IMR-90 (cell line): ENCODE results near the gene PATL2. TPM values are rescaled to one million over a fixed set of nuclear protein-coding genes. Genes with fewer than 3 reads are reported as not detected.

Experiments
- ATAC-seq: fragments of 200-7000 bp; cut with Tn5 transposase; 2 replicates; pipeline ENCODE4 v1.9.1; 2020; ENCODE audit warnings: low read depth, mild to moderate bottlenecking, moderate library complexity
- BruUV-seq: library from RNA; stranded (reverse); fragments of 400-500 nt; replicated peaks from 2 replicates; lab custom pipeline; 2021; lab: Mats Ljungman, UMichigan
- CTCF ChIA-PET: fragments of 300-600 bp; formaldehyde crosslinking; extraction: SDS; loops from one replicate; lab custom pipeline; 2021; ENCODE audit warnings: antibody characterized with exemption; lab: Yijun Ruan, JAX
- POLR2A ChIA-PET: fragments of 300-600 bp; sonication (Branson Sonifier 250); formaldehyde crosslinking; loops from one replicate; lab custom pipeline; 2022; ENCODE audit warnings: antibody characterized with exemption; ENCODE audit not compliant: unreplicated experiment; lab: Charles Lee
- DNase-seq: peaks from one replicate; pipeline ENCODE4 v3.0.0; 2013
- H2AFZ ChIP-seq: replicated peaks from 2 replicates; pipeline ENCODE3; 2013; ENCODE audit warnings: low read length, mild to moderate bottlenecking; ENCODE audit not compliant: poor library complexity
- H2AK5ac ChIP-seq: 2 replicates; pipeline ENCODE4 v1.6.1; 2013; ENCODE audit warnings: low read depth, low read length, inconsistent platforms
- H2AK9ac ChIP-seq: replicated peaks from 2 replicates; pipeline ENCODE3; 2013; ENCODE audit warnings: mild to moderate bottlenecking, low read depth, low read length, moderate library complexity; ENCODE audit not compliant: poor library complexity
- H2BK120ac ChIP-seq: 2 replicates; pipeline ENCODE4 v1.6.1; 2013; ENCODE audit warnings: low read depth, low read length, inconsistent platforms
- H2BK15ac ChIP-seq: 3 replicates; pipeline ENCODE4 v1.6.1; 2013; ENCODE audit warnings: low read depth, low read length, inconsistent platforms
- H2BK20ac ChIP-seq: 2 replicates; pipeline ENCODE4 v1.6.1; 2013; ENCODE audit warnings: low read depth, mild to moderate bottlenecking, inconsistent platforms, low read length, moderate library complexity
- H2BK5ac ChIP-seq: 2 replicates; pipeline ENCODE4 v1.6.1; 2013; ENCODE audit warnings: mild to moderate bottlenecking, low read depth, low read length, inconsistent platforms; ENCODE audit not compliant: poor library complexity, severe bottlenecking
- H3K14ac ChIP-seq: replicated peaks from 2 replicates; pipeline ENCODE4 v1.6.1; 2013; ENCODE audit warnings: low read depth, low read length, inconsistent platforms
- H3K18ac ChIP-seq: 2 replicates; pipeline ENCODE4 v1.6.1; 2013; ENCODE audit warnings: low read depth, low read length, control low read depth
- H3K23ac ChIP-seq: 2 replicates; pipeline ENCODE4 v1.6.1; 2013; ENCODE audit warnings: low read depth, low read length, inconsistent platforms
- H3K27ac ChIP-seq: 2 replicates; pipeline ENCODE4 v1.5.1; 2013; ENCODE audit warnings: mild to moderate bottlenecking, control low read depth, low read length; ENCODE audit not compliant: insufficient read depth
- H3K27me3 ChIP-seq: 2 replicates; pipeline ENCODE4 v1.6.1; 2013; ENCODE audit warnings: low read length; ENCODE audit not compliant: control insufficient read depth, insufficient read depth
- H3K36me3 ChIP-seq: 2 replicates; pipeline ENCODE4 v1.6.1; 2013; ENCODE audit warnings: low read length, mixed read lengths; ENCODE audit not compliant: control insufficient read depth, insufficient read depth
- H3K4ac ChIP-seq: 2 replicates; pipeline ENCODE4 v1.6.1; 2013; ENCODE audit warnings: low read depth, low read length, inconsistent platforms
- H3K4me1 ChIP-seq: 2 replicates; pipeline ENCODE4 v1.6.1; 2013; ENCODE audit warnings: low read length, mixed read lengths; ENCODE audit not compliant: control insufficient read depth, insufficient read depth
- H3K4me2 ChIP-seq: 2 replicates; pipeline ENCODE4 v1.6.1; 2013; ENCODE audit warnings: low read depth, mild to moderate bottlenecking, control low read depth, low read length, moderate library complexity
- H3K4me3 ChIP-seq: 2 replicates; pipeline ENCODE4 v1.5.1; 2013; ENCODE audit warnings: low read depth, mild to moderate bottlenecking, control low read depth, low read length, moderate library complexity; ENCODE audit not compliant: insufficient read depth
- H3K56ac ChIP-seq: 2 replicates; pipeline ENCODE4 v1.6.1; 2013; ENCODE audit warnings: low read length, inconsistent platforms; ENCODE audit not compliant: insufficient read depth; ENCODE audit errors: extremely low read depth
- H3K79me1 ChIP-seq, 2 experiments: 2 replicates each; pipeline ENCODE4 v1.6.1; 2013; ENCODE audit warnings: low read length in 2 of 2, inconsistent platforms in 1 of 2, low read depth in 1 of 2
- H3K9ac ChIP-seq: 2 replicates; pipeline ENCODE4 v1.6.1; 2013; ENCODE audit warnings: low read depth, low read length, control low read depth
- H3K9me1 ChIP-seq: 2 replicates; pipeline ENCODE4 v1.6.1; 2013; ENCODE audit warnings: low read length, inconsistent platforms; ENCODE audit not compliant: insufficient read depth
- H3K9me3 ChIP-seq: 2 replicates; pipeline ENCODE4 v1.6.1; 2013; ENCODE audit warnings: low read length; ENCODE audit not compliant: control insufficient read depth, insufficient read depth
- H4K20me1 ChIP-seq: 2 replicates; pipeline ENCODE4 v1.6.1; 2013; ENCODE audit warnings: low read length, inconsistent platforms; ENCODE audit not compliant: insufficient read depth
- H4K5ac ChIP-seq: 2 replicates; pipeline ENCODE4 v1.6.1; 2013; ENCODE audit warnings: mild to moderate bottlenecking, low read depth, low read length, control low read depth
- H4K8ac ChIP-seq, 2 experiments: 2 replicates each; pipeline ENCODE4 v1.6.1; 2013; ENCODE audit warnings: low read depth in 2 of 2, low read length in 2 of 2, control low read depth in 1 of 2, inconsistent platforms in 1 of 2
- H4K91ac ChIP-seq: 2 replicates; pipeline ENCODE4 v1.6.1; 2013; ENCODE audit warnings: low read depth, low read length, inconsistent platforms; ENCODE audit not compliant: insufficient read depth
- CTCF ChIP-seq: conservative IDR thresholded peaks from 2 replicates; pipeline ENCODE4 v1.5.1; 2012; ENCODE audit warnings: mild to moderate bottlenecking, low read depth, low read length, improper control_type of control experiment
- FOS ChIP-seq: fragments of 150-350 bp; IDR thresholded peaks from 2 replicates; pipeline ENCODE4 v1.6.1; 2016; ENCODE audit warnings: low read depth, low read length
- MAFK ChIP-seq: IDR thresholded peaks from 2 replicates; pipeline ENCODE4 v1.6.1; 2012; ENCODE audit warnings: low read depth, low read length, improper control_type of control experiment
- POLR2A ChIP-seq: IDR thresholded peaks from 2 replicates; pipeline ENCODE4 v1.6.1; 2012; ENCODE audit warnings: mild to moderate bottlenecking, low read depth, low read length
- RAD21 ChIP-seq: IDR thresholded peaks from 2 replicates; pipeline ENCODE4 v1.6.1; 2012; ENCODE audit warnings: low read length, improper control_type of control experiment
- SMC3 ChIP-seq: fragments of 150-350 bp; IDR thresholded peaks from 2 replicates; pipeline ENCODE4 v1.6.1; 2016; ENCODE audit warnings: low read depth, mild to moderate bottlenecking, antibody characterized with exemption, low read length, moderate library complexity
- WGBS, 2 experiments: methylation state at CpG; one replicate each; pipeline versions ENCODE4 v1.1.5 to v1.1.7; 2013; ENCODE audit warnings: missing lambda C conversion rate in 2 of 2; ENCODE audit not compliant: insufficient read length in 1 of 2; ENCODE audit errors: extremely low coverage in 2 of 2; 5-methylcytosine and 5-hydroxymethylcytosine counted together
- dilution Hi-C: fragments of 300-500 bp; cut with HindIII; formaldehyde crosslinking; loops from one replicate; pipeline ENCODE4 v1.14.3; 2018; ENCODE audit warnings: low sequenced_read_pairs; ENCODE audit not compliant: unreplicated experiment
- in situ Hi-C: fragments of 300-500 bp; cut with MboI; formaldehyde crosslinking; loops from 3 replicates; pipeline ENCODE4 v1.14.3; 2019; ENCODE audit warnings: low sequenced_read_pairs, inconsistent platforms, mixed read lengths
- intact Hi-C: fragments of 100-400 bp; cut with micrococcal nuclease; formaldehyde crosslinking; loops from 2 replicates; pipeline ENCODE4 v1.10.0; 2022
- polyA plus RNA-seq, 3 experiments: library from polyadenylated mRNA; depleted of rRNA; stranded (reverse); fragments of >200 nt; gene quantifications; 2 replicates each; pipeline ENCODE4 v1.2.3, GENCODE V29; 2012; ENCODE audit warnings: low replicate concordance in 1 of 3
- total RNA-seq: library from RNA; depleted of rRNA; stranded (reverse); fragments of >200 nt; gene quantifications from 2 replicates; pipeline ENCODE4 v1.2.3, GENCODE V29; 2012

Gene PATL2
- total and polyA plus RNA-seq, 2 of the 4 experiments (the other 2 are of a cell fraction) = 0.10 TPM; not detected in 1

- Histone ChIP-seq H3K79me1 (no peaks in the 10 kb centered on the region), H4K5ac (no peak overlapping the region), H3K27ac (no peak overlapping the region), H3K56ac (no peak overlapping the region), H2AFZ (peak overlapping the region; percentile 70), H3K4ac (no peak overlapping the region), H4K20me1 (no peaks in the 10 kb centered on the region), H3K23ac (no peak overlapping the region), H3K4me3 (no peak overlapping the region), H3K18ac (no peak overlapping the region), H2BK15ac (no peak overlapping the region), H3K36me3 (no peaks in the 10 kb centered on the region), H2BK20ac (no peak overlapping the region), H3K27me3 (no peaks in the 10 kb centered on the region), H3K14ac (no peak overlapping the region), H2BK120ac (no peak overlapping the region), H3K4me1 (peaks cover 6% of the 10 kb centered on the region), H2AK9ac (no peak overlapping the region), H2AK5ac (0 out of 2 replicates have a peak overlapping the region, but pooled peaks have one; percentile 12), H3K4me2 (no peak overlapping the region), H2BK5ac (no peak overlapping the region), H3K9me1 (no peaks in the 10 kb centered on the region), H3K9ac (no peak overlapping the region), H4K91ac (no peak overlapping the region), H4K8ac (no peak overlapping the region), H3K9me3 (no peaks in the 10 kb centered on the region)
- in situ Hi-C loops (loop anchor here (5.0 kb wide), 2 partner anchors 71 to 156 kb away; no protein-coding TSS in a partner anchor), dilution Hi-C loops (no loop called here), intact Hi-C loops (loop anchor here (1.0 to 5.0 kb wide), 3 partner anchors 75 to 160 kb away; partner anchors contain the start of gene SPG11)
- CTCF ChIA-PET = interaction anchor here (0.6 to 2.6 kb wide), 13 partner anchors 10 to 176 kb away, joined by 3 to 19 read pairs (median 3); partner anchors contain the start of genes B2M, PATL2 and SPG11
- ATAC-seq (peak; percentile 71), DNase-seq (peak; percentile 65)
- POLR2A ChIA-PET = interaction anchor here (0.6 to 1.0 kb wide), 2 partner anchors 26 to 75 kb away, joined by 4 to 7 read pairs; partner anchors contain the start of gene SPG11
- no CpG with 5 or more reads among the region's 3 CpGs for WGBS, 2 experiments
- TF ChIP-seq FOS = no peak
- TF ChIP-seq SMC3 = peak; percentile 89
- TF ChIP-seq MAFK = peak; percentile 5; the same call in 1 of the 2 replicates
- 0 out of 2 replicates have a peak, but pooled peaks have one; percentile 25 for TF ChIP-seq POLR2A
- TF ChIP-seq RAD21 = peak; percentile 86
- TF ChIP-seq CTCF = peak; percentile 86
- no TSS peak for BruUV-seq
Measured at GRCh38 chr15:44738340-44738984, 27.3 kb upstream of the PATL2 start.
